GM21786 (cell line): ENCODE data around the gene UBE2L3.
"Not testable (repeated sequence)": the region's sequence is repeated elsewhere in the genome, so short reads cannot be mapped to it uniquely, and the experiment has no call there.

Experiments
- ATAC-seq: cut with Tn5 transposase; IDR thresholded peaks from one replicate; pipeline ENCODE4 v1.9.1; 2021; ENCODE audit not compliant: unreplicated experiment

The UBE2L3 gene

DNA sequence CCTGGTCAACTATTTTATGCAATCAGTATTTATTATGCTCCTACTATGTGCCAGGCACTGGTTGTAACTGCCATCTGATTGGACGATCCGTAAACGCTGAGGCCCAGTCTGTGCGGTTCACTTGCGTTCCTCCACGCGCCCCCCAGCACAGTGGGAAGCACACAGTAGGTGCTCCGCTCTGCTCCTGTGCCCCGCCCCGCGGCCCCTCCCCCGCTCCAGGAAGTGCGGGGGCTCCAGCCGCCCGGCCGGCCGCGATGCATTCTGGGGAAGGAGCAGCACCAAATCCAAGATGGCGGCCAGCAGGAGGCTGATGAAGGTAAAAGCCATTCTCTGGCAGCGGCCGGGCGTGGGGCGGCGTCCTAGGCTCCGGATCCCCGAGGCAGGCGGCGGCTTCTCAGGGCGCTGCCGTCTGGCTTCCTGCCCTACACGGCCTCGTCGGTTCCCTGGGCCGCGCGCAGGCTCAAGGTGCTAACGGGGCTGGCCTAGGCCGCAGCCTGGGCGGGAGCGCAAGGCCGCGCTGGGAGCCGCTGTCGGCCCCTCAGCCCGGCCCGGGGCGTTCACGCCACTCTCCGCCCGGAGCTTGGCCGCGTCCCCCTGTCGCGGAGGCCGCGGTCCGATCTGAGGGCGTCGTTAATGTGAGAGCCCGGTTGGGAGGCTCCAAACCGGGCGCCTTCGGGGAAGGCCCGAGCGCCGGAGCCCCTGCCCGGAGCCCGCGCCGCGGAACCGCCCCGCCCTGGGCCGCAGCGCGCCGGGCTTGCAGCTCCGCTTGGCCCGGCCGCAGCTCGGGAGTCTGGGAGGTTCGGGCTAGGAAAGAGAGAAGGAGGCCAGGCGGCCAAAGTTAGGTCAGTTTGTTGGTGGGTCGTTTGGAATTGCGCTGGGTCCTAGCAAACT lies at the start of gene UBE2L3:
TSS of gene UBE2L3 (plus strand) at position 259 of the 891 bp plus-strand sequence. CDS start at position 290, 31 bp downstream.
- no peak for ATAC-seq

DNA sequence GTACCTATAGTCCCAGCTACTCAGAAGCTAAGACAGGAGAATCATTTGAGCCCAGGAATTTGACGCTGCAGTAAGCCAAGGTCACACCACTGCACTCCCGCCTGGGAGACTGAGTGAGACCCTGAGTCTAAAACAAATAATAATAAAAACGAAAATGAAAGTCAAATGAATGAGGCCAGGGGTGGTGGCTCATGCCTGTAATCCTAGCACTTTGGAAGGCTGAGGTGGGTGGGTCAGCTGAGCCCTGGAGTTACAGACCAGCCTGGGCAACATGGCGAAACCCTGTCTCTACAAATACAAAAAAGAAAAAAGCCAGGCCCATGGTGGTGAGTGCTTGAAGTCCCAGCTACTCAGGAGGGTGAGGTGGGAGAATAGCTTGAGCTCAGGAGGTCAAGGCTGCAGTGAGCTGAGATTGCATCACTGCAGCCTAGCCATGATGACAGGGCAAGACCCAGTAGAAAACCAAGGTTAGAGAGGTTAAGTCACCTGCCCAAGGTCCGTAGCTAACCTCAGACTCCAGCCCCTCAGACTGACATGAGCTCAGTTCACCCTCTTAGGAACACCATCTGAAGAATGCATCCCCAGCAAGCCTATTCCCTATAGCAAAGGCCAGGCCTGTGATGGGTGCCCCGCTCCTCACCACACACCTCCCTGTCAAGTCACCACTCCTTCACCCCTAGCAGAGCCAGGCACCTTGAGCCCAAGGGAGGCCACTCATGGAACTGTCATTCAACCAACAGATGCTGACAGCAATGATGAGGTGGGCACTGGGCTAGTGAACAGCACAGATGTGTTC lies 40.6 kb upstream of the UBE2L3 start:
- ATAC-seq: not testable (repeated sequence)

DNA sequence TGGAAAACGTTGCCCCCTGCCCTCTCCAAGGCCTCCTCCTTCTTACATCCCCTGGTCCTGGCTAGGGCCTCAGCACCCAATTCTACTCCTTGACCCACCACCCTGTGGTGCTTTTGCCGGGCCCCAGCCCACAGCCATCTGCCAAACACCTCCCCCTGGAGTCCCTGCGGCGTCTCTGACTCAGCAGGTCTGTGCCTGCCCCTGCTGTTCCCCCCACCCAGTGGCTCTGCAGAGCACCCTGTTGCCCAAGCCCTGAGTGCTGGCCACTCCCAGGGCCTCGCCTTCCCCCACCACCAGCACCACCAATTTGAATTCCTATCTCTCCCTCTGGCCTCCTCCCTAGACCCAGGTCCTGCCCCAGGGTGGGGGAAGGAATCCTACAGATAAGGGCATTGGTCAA lies 36.0 kb upstream of the UBE2L3 start:
- ATAC-seq: not testable (repeated sequence)

DNA sequence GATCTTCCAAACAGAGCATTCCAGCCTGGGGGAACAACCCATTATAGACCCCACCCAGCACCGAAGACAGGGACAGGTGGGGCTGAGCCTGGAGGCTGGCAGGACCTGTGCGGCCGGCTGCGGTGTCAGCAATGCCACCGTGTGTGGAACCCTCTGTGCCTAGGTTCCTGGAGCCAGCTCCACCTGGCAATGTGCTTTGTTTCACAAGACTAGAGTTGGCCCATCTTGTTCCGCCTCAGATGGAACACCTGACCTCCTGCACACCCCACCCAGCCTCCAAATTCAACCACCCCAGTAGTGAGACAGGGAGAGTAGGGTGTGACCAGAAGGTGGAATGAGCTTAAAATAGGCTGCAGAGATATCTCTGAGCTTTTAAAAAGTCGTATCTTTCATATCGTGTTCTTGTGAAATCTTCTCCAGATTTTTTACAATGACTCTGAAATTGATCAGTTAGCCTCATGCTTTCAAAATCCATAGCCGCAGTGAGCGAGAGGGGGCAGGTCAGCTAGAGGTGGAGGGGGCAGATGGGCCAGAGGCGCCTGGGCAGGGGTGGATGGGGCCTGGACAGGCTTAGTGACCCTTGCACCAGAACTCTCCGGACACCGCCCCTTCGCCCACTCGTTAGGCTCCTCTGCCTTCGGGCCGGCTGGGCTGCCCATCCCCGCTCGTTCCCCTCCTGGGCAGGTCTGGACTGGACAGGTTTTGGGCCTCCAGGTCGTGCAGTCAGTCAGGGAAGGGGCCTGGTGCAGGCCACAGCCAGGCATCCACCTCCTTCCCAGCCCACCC lies 34.5 kb upstream of the UBE2L3 start:
- not testable (repeated sequence) for ATAC-seq

DNA sequence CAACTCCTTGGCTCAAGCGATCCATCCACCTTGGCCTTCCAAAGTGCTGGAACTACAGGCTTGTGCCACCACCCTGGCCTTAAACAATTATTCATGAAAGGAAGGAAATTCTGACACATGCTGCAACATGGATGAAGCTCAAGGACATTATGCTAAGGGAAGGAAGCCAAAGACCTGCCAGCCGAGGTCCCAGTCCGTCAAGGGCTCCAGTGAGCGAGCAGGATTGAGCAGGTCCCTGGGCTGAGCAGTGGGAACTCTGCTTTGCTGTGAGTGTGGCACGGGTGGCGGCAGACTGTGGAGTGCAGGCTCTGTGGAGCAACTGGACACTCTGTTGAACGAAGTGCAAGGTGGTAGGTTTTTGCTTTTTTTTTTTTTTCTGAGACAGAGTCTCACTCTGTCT lies 27.7 kb upstream of the UBE2L3 start:
- not testable (repeated sequence) for ATAC-seq

DNA sequence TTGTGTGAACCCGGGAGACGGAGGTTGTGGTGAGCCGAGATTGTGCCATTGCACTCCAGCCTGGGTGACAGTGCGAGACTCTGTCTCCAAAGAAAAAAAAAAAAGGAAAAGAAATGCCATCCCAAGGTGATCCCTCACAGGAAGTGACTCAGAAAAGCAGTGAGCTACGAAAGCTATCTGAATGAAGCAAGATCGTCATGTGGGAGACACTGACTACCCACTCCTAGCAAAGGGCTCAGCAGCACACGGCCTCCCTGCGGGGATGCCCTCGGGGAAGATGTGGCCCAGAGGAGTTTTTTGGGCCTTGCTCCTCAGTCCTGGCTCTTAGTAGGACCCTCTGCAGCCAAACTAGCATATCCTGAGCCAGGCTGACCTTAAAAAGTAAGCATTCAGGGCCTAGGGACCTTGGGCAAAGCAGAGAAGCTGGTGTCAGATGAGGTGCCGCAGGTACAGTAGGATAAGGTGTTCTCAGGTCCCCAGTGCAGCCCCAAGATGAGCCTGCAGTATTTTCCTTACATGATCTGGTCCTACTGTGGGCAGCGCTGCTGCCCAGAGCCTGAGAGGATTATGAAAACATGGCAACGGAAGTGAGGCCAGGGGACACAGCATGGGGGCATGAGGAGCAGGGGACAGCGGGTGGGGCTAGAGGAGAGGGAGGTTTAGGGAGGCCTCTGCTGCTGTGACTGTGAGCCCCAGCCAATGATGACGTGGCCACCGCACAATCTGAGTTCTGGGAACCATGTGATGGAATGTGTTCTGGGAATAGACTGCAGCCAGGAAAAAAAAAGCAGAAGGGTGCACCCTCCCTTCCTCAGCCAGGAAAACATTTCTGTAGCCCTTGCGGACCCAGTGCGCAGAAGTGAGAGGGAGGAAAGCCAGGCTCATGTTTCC lies 22.8 kb upstream of the UBE2L3 start:
- not testable (repeated sequence) for ATAC-seq

DNA sequence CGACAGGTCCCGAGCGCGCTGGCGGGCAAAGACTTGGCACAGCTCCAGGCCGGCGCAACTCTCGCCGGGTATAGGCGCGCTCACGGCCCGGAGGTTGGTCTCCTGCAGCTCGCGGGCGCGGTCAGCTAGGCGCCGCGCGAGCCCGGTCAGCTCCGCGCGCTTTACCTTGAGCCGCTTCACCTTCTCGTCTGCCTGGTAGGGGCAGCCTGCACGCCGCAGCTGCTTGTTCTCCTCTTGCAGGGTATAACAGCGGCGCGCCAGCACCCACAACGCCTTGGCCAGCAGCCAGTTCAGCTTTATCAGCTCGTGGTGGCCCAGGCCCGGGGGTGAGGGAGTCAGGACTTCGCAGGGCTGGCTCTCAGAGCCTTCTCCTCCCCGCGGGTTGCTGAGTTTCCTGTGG lies 18.0 kb upstream of the UBE2L3 start:
- not testable (repeated sequence) for ATAC-seq

DNA sequence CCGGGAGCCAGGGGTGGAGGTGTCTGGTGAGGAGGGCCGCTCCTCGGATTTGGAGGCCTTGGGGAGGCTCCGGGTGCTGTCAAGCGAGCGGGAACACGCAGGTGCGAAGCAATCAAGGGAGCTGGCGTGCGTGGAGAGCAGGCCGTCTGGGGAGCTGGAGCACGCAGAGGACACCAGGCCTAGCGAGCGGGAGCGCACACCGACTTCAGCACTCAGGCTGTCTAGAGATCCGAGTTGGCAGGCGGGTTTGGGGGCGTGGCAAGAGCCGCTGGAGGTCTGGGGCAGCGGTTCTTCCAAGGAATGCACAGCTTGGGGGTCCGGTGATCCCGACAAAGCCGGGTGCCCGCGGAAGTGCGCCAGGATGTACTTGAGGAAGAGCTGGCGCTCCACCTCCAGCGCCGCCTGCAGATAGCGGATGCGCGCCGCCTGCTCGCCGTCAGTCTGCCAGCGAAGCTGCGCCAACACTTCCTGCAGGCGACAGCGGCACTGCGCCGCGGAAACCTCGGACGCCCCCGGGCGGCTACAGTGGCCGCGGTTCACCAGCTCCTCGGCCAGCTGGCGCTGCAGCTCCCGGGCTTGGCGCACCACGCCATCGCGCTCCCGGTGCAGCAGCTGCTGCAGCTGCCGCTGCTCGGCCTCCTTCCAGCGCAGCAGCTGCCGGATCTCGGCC lies 17.4 kb upstream of the UBE2L3 start:
- peak; percentile 62 for ATAC-seq

DNA sequence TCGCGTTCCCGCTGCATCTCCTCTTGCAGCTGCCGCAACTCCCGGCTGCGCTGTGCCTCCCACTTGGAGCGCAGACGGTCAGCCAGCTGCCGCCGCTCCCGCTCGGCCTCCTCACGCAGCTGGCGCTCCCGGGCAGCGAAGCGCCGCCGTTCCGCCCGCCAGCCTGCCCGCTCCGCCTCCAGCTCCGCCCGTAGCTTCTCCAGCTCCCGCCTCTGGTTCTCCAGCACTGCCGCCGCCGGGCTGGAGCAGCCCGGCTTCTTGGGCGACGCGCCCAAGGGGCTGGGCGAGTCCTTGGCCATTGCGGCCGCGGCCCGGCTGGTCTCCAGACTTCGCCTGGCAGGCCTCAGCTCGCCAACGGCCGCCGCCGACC lies 16.9 kb upstream of the UBE2L3 start:
- peak; percentile 14 for ATAC-seq

DNA sequence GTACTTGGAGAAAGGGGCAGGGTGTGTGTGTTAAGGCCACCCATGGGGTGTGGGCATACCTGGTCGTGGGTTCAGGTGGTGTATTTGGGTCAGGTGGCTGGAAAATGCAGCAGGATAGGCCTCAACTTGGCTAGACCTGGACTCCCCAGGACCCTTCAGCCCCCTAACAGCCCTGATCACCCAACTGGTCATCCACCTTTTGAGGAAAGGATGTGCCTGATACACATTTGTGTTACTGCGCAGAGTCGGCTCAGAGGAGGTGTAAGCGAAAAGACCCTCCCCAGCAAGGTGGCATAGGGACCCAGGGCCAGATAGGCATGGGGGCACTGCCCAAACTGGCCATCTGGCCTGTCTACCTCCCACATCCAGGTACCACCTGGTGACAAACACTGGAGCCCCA lies 16.2 kb upstream of the UBE2L3 start, which contains the start of gene RIMBP3C:
TSS of gene RIMBP3C (minus strand) at position 101 of the 400 bp plus-strand sequence. CDS start 485 bp downstream, outside the sequence.
- ATAC-seq: not testable (repeated sequence)

DNA sequence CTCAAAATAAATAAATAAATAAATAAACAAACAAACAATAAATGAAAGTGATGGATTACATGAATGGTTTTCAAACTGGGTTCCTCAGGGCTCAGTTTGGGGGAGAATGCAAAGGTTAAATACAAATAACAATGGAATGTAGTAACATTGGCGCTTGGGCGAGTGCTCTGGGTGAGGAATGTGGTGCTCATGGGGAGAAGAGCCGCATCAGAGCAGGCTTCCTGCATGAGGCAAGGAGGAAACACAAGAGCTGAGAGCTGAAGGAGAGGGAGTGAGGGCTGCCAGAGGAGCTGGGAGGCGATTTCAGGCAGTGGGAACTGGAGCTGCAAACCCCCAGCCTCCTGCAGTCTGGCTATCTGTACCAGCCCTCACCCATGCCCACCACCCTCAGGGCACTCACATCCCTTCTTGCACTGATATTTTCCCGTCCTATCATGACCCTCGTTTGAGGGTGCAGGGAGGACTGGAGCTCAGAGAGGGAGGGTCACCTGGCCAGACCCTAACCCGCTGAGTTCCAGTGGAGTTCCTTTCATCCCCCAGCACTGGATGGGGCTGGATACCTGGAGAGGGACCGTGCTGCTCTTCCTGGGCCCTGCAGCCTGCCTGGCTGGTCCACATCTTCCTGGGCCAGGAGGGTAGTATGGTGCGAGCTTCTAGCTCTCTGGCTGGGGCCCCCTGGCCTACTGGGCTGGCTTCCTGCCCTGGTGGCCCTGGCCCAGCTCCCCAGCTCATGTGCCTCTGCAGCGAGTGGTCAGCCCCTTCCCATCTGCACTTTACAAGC lies 8.0 kb upstream of the UBE2L3 start:
- ATAC-seq: not testable (repeated sequence)

DNA sequence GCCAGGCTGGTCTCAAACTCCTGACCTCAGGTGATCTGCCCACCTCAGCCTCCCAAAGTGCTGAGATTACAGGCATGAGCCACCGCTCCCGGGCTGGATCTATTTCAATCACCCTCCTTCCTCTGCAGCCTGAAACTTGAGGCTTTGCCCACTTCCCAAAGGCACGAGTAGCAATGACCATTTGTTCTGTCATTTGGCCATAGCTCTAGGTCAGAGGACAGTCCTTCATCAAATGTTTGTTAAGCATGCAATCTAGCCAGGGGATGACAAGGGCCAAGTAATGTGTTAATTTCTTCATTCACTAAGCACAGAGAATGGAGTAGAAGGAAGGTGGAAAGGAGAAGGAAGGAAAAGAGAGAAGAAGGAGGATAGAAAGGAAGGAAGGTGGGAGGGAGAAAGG lies 6.9 kb upstream of the UBE2L3 start:
- not testable (repeated sequence) for ATAC-seq

DNA sequence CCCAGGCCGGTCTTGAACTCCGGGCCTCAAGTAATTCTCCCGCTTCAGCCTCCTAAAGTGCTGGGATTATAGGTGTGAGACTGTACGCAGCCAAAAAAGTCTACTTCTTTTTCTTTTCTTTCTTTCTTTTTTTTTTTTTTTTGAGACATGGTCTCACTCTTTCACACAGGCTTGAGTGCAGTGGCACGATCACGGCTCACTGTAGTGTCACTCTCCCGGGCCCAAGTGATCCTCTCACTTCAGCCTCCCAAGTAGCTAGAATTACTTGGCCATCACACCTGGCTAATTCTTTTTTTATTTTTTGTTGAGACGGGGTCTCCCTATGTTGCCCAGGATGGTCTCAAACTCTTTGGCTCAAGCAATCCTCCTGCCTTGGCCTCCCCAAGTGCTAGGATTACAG lies 3.6 kb upstream of the UBE2L3 start:
- ATAC-seq: no peak

DNA sequence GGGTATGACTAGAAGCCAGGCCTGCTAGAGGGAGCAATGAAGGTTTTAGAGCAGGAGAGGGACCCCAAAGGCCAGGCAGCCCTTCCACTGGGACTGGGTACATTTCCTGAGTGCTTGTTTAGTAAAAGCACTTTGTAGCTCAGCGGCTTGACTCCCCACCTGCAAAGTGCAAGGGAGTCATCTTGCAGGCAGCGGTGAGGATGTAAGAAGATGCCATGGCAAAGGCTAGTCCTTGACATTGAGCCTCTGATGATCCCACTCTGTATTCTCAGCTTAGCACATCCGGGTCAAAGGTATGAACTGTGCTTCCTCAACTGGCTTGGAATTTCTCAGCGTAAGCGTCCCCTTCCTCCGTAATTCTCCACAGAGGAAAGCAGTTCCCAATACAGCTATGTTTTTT lies 3.1 kb upstream of the UBE2L3 start:
- no peak for ATAC-seq

DNA sequence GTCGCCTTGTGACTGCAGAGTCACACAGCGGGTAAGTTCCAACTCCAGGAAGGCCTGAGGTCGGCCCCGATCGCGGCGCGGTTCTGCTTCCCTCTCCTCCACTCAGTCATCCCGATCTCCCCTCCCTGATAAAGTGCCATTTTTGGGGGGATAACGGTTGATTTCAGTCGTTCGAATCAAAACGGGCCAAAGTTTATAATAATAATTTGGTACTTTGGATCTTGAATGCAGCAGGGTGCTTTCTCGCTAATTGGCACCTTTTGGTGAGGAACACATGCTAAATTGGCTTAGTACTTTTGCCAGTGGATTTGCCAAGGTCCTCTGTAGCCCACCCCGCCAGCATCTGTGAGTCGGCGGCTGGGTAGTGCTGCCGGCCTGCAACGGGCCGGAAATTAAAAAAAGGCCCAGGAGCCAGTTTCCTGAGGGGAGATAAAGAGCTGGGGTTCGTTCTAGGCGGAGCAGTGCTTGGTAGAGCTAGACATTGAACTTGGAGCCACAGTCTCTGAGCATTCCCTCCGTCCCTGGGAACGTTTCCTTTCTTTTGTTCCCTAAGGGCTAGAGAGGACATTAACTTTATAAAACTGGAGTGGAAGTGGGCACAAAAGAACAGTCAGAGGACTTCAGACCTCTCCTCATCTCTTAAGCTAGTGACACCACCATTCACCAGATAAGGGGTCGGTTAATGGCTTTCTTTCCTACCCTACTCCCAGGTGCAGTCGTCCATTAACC lies 997 bp downstream of the UBE2L3 start:
- no peak for ATAC-seq

DNA sequence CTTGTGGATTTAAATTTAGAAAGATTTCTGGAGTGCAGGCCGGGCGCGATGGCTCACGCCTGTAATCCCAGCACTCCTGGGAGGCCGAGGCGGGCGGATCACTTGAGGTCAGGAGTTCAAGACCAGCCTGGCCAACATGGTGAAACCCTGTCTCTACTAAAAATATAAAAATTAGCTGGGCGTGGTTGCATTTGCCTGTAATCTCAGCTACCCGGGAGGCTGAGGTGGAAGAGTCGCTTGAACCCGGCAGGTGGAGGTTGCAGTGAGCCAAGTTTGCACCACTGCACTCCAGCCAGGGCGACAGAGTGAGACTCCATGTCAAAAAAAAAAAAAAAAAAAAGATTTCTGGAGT lies 1.5 kb downstream of the UBE2L3 start:
- not testable (repeated sequence) for ATAC-seq

DNA sequence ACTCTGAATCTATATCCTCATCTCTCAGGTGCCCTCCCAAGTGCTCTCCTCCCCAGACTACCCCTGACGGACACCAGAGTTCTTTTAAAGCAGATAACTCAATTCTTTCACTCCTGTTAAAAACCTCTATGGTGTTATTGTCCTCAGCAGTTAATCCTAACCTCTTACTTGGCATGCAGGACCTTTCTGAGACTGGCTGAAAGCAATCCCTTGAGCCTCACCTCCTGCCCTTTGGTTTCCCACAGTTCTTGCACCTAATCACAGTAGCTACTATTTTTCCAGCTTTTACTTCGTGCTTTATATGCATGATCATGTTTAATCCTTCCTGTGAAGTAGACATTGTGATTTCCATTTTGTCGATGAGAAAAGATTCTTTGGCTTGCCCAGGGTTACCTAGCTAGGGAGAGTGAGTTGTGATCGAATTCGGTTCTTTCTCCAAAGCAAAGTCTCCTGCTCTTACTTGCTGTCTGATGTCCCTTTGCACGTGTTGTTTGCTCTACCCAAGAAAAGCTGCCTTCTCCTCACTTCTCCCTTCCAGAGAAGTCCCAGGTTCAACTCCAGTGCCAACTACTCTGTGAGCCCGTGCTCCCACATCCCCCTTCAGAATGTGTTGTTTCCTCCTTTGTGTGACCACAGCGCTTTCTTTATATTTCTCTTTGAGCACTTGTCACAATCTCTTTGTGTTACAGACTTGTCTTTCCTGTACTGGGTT lies 2.1 kb downstream of the UBE2L3 start:
- ATAC-seq: no peak

DNA sequence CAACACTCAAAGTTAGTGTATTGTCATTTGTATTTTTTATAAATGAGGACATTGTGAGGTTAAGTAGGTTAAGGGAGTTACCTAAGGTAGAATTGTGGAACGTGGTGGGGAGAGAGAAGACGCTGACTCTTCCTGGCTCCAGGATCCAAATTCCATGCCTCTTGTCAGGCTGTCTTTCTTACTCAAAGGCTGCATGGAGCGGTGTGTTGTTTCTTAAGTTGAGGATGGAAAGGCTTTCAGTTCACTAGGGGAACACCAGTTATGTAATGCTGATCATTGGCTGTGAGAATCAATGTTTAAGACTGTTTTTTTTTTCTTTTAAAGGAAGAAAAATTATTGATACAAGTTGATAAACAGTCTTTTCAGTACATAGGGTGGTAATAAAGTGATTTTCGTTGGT lies 2.9 kb downstream of the UBE2L3 start:
- no peak for ATAC-seq
